GM12872 (cell line): ENCODE measurements around the gene FBRS.

Experiments
- CTCF ChIP-seq: IDR thresholded peaks from 3 replicates; pipeline ENCODE4 v1.5.1; 2011; ENCODE audit warnings: low read depth, mild to moderate bottlenecking, low read length, moderate library complexity; ENCODE audit not compliant: insufficient read depth

The FBRS gene

GRCh38 chr16:30715750-30716445 is 57.7 kb downstream of the FBRS start:
- TF ChIP-seq CTCF = no peak

- TF ChIP-seq CTCF = no peak
Measured at GRCh38 chr16:30720086-30720485, 61.9 kb downstream of the FBRS start.
